AG04450 (cell line): ENCODE measurements around the gene FAM162A. TPM values are rescaled to one million over a fixed set of nuclear protein-coding genes. Genes with fewer than 3 reads are reported as not detected.
A peak's percentile ranks its signal among the peaks of the same experiment; 100 is the strongest.

Experiments used
- CTCF ChIA-PET: fragments of 300-600, 350-600 bp; formaldehyde crosslinking; extraction: SDS; loops from one replicate; lab custom pipeline; 2022; ENCODE audit warnings: antibody characterized with exemption, inconsistent platforms; lab: Charles Lee
- POLR2A ChIA-PET: fragments of 350-600 bp; formaldehyde crosslinking; extraction: SDS; loops from one replicate; lab custom pipeline; 2021; ENCODE audit warnings: antibody characterized with exemption, inconsistent platforms; lab: Yijun Ruan, JAX
- DNase-seq: peaks from one replicate; pipeline ENCODE4 v3.0.0-alpha.2; 2011; ENCODE audit warnings: low read depth, low spot score
- H3K27ac ChIP-seq: one replicate; pipeline ENCODE4 v1.5.1; 2012; ENCODE audit warnings: low read depth, low read length, control low read depth
- H3K27me3 ChIP-seq: one replicate; pipeline ENCODE4 v1.6.0; 2012; ENCODE audit warnings: low read length; ENCODE audit not compliant: control insufficient read depth, insufficient read depth
- H3K4me3 ChIP-seq: 2 replicates; pipeline ENCODE4 v1.5.1; 2011; ENCODE audit warnings: mild to moderate bottlenecking, low read depth, low read length, control low read depth
- H3K9me3 ChIP-seq: 2 replicates; pipeline ENCODE4 v1.5.1; 2012; ENCODE audit warnings: low read length; ENCODE audit not compliant: control insufficient read depth, insufficient read depth
- CTCF ChIP-seq: IDR thresholded peaks from 2 replicates; pipeline ENCODE4 v1.5.1; 2011; ENCODE audit warnings: low read depth, low read length, control low read depth, inconsistent platforms
- polyA plus RNA-seq: library from polyadenylated mRNA; depleted of rRNA; stranded (reverse); fragments of >200 nt; gene quantifications from 2 replicates; pipeline ENCODE4 v1.2.3, GENCODE V29; 2011

The FAM162A gene
- polyA plus RNA-seq, 1 experiment: 61.6 TPM

GRCh38 chr3:122414391-122414790, 30.4 kb downstream of the FAM162A start:
- Histone ChIP-seq H3K27me3 (no peaks in the 10 kb centered on the region), H3K27ac (no peak overlapping the region), H3K4me3 (no peak overlapping the region), H3K9me3 (no peaks in the 10 kb centered on the region)
- no peak for DNase-seq
- CTCF ChIA-PET: no interaction called here
- POLR2A ChIA-PET: no interaction called here
- no peak for TF ChIP-seq CTCF

GRCh38 chr3:122415104-122415744, 31.2 kb downstream of the FAM162A start:
- peak overlapping the region; percentile 84 for H3K27ac ChIP-seq
- H3K27me3 ChIP-seq: no peaks in the 10 kb centered on the region
- peak overlapping the region; percentile 95 for H3K4me3 ChIP-seq
- ChIA-PET CTCF (interaction anchor here (1.1 to 2.9 kb wide), 3 partner anchors 18 to 264 kb away, joined by 3 to 11 read pairs (median 11); no protein-coding TSS in a partner anchor), POLR2A (interaction anchor here (0.6 kb wide), 1 partner anchor 314 kb away, joined by 5 read pairs; no protein-coding TSS in a partner anchor)
- TF ChIP-seq CTCF: no peak
- DNase-seq: no peak
- no peaks in the 10 kb centered on the region for H3K9me3 ChIP-seq

- POLR2A ChIA-PET: interaction anchor here (0.6 to 1.1 kb wide), 5 partner anchors 23 to 978 kb away, joined by 3 to 5 read pairs (median 3); partner anchors contain the start of genes FAM162A and MIX23
- peak; percentile 94 for DNase-seq
- peak within 1 kb of the TSS; percentile 95 for H3K4me3 ChIP-seq
- TF ChIP-seq CTCF: 0 out of 2 replicates have a peak, but pooled peaks have one; percentile 23
- peak within 1 kb of the TSS; percentile 90 for H3K27ac ChIP-seq
- H3K27me3 ChIP-seq: no peaks in the 10 kb centered on the region
- CTCF ChIA-PET: interaction anchor here (0.6 to 2.9 kb wide), 4 partner anchors 17 to 263 kb away, joined by 3 to 11 read pairs (median 8); partner anchors contain the start of gene FAM162A
- no peaks in the 10 kb centered on the region for H3K9me3 ChIP-seq
Measured at GRCh38 chr3:122415762-122416654, 32.0 kb downstream of the FAM162A start, which contains the start of gene WDR5B. WDR5B (minus strand) TSS chr3:122416062; CDS start chr3:122415528, 534 bp downstream.

GRCh38 chr3:122416966-122417365, 33.0 kb downstream of the FAM162A start:
- DNase-seq: no peak
- TF ChIP-seq CTCF: no peak
- POLR2A ChIA-PET: no interaction called here
- Histone ChIP-seq H3K27ac (peak overlapping the region; percentile 25), H3K9me3 (no peaks in the 10 kb centered on the region), H3K4me3 (peak overlapping the region; percentile 95), H3K27me3 (no peaks in the 10 kb centered on the region)
- CTCF ChIA-PET: interaction anchor here (0.5 to 2.9 kb wide), 3 partner anchors 24 to 610 kb away, joined by 3 to 11 read pairs (median 11); partner anchors contain the start of gene SEMA5B
